Endothelial cell of umbilical vein (primary cell): ENCODE measurements around the gene RBM25. TPM values are rescaled to one million over a fixed set of nuclear protein-coding genes. Genes with fewer than 3 reads are reported as not detected.

Experiments used
- BruUV-seq: library from RNA; stranded (reverse); fragments of 400-500 nt; replicated peaks from 2 replicates; lab custom pipeline; 2021; lab: Mats Ljungman, UMichigan
- CTCF ChIA-PET: fragments of 300-600, 350-600 bp; sonication (Branson Sonifier 250); formaldehyde crosslinking; loops from one replicate; lab custom pipeline; 2021; ENCODE audit warnings: antibody characterized with exemption, inconsistent platforms; lab: Charles Lee
- POLR2A ChIA-PET: fragments of 300-600, 350-600 bp; sonication (Branson Sonifier 250); formaldehyde crosslinking; loops from one replicate; lab custom pipeline; 2021; ENCODE audit warnings: antibody characterized with exemption, inconsistent platforms; lab: Charles Lee
- DNase-seq: peaks from one replicate; pipeline ENCODE4 v3.0.0-alpha.2; 2011; ENCODE audit warnings: low read depth, low spot score
- FAIRE-seq: peaks from 2 replicates; lab custom pipeline; 2011; peaks lifted over from hg19 to GRCh38; lab: Jason Lieb, UNC
- H2AFZ ChIP-seq: 2 replicates; pipeline ENCODE4 v1.6.0; 2012; ENCODE audit warnings: low read depth, low read length, control low read depth, inconsistent platforms
- H3K27ac ChIP-seq: 2 replicates; pipeline ENCODE4 v1.5.1; 2011; ENCODE audit warnings: low read depth, mild to moderate bottlenecking, control low read depth, low read length, moderate library complexity; ENCODE audit not compliant: insufficient read depth
- H3K27me3 ChIP-seq, 2 experiments: 2 replicates each; pipeline versions ENCODE4 v1.6.0 to v1.6.1; 2011; ENCODE audit warnings: low read length in 2 of 2, mixed read lengths in 1 of 2; ENCODE audit not compliant: control insufficient read depth in 2 of 2, insufficient read depth in 2 of 2
- H3K36me3 ChIP-seq, 2 experiments: 2 replicates in 1 of 2; 3 replicates in 1 of 2; pipeline ENCODE4 v1.5.1; 2011; ENCODE audit warnings: low read length in 2 of 2, mild to moderate bottlenecking in 1 of 2, moderate library complexity in 1 of 2; ENCODE audit not compliant: control insufficient read depth in 2 of 2, insufficient read depth in 2 of 2; ENCODE audit errors: extremely low read depth in 1 of 2
- H3K4me1 ChIP-seq: 3 replicates; pipeline ENCODE4 v1.5.1; 2011; ENCODE audit warnings: mild to moderate bottlenecking, low read length; ENCODE audit not compliant: control insufficient read depth, insufficient read depth; ENCODE audit errors: extremely low read depth
- H3K4me2 ChIP-seq: 2 replicates; pipeline ENCODE4 v1.6.1; 2011; ENCODE audit warnings: low read length, control low read depth, mixed read lengths; ENCODE audit not compliant: insufficient read depth
- H3K4me3 ChIP-seq, 3 experiments: fragments of 200-600 bp in 1 of 3; sonication (generic), shearing (Covaris generic) in 1 of 3; replicated peaks in 1 of 3; 2 replicates each; pipeline ENCODE4 v1.5.1; 2011 to 2016; ENCODE audit warnings: control low read depth in 3 of 3, low read length in 3 of 3, mild to moderate bottlenecking in 2 of 3, inconsistent platforms in 1 of 3, low read depth in 1 of 3, moderate library complexity in 1 of 3; ENCODE audit not compliant: insufficient read depth in 1 of 3
- H3K79me2 ChIP-seq: 2 replicates; pipeline ENCODE4 v1.6.0; 2012; ENCODE audit warnings: low read length, inconsistent platforms; ENCODE audit not compliant: control insufficient read depth, insufficient read depth
- H3K9ac ChIP-seq: replicated peaks from 2 replicates; pipeline ENCODE3; 2011; ENCODE audit warnings: low read length, control low read depth; ENCODE audit not compliant: insufficient read depth; ENCODE audit errors: extremely low read depth
- H3K9me1 ChIP-seq: replicated peaks from 3 replicates; pipeline ENCODE4 v1.6.0; 2011; ENCODE audit warnings: mild to moderate bottlenecking, low read length; ENCODE audit not compliant: control insufficient read depth, insufficient read depth; ENCODE audit errors: extremely low read depth
- H3K9me3 ChIP-seq: replicated peaks from 2 replicates; pipeline ENCODE4 v1.5.1; 2012; ENCODE audit warnings: low read length, inconsistent platforms; ENCODE audit not compliant: control insufficient read depth, insufficient read depth
- H4K20me1 ChIP-seq: replicated peaks from 2 replicates; pipeline ENCODE3; 2011; ENCODE audit warnings: mild to moderate bottlenecking, low read length; ENCODE audit not compliant: control insufficient read depth, insufficient read depth; ENCODE audit errors: extremely low read depth
- CTCF ChIP-seq, 2 donors: IDR thresholded peaks; 1 replicate in 1 of 2; 2 replicates in 1 of 2; pipeline ENCODE4 v1.5.1; 2011; ENCODE audit warnings: low read length in 2 of 2, mild to moderate bottlenecking in 2 of 2, moderate library complexity in 2 of 2, control low read depth in 1 of 2, inconsistent platforms in 1 of 2, low read depth in 1 of 2; ENCODE audit not compliant: insufficient read depth in 1 of 2; ENCODE audit errors: extremely low read depth in 1 of 2
- EZH2 ChIP-seq: IDR thresholded peaks from 2 replicates; pipeline ENCODE4 v1.6.1; 2012; ENCODE audit warnings: borderline replicate concordance, low read depth, mild to moderate bottlenecking, moderate library complexity, low read length, inconsistent platforms; ENCODE audit not compliant: severe bottlenecking
- FOS ChIP-seq: IDR thresholded peaks from 2 replicates; pipeline ENCODE4 v1.6.1; 2011; ENCODE audit warnings: mild to moderate bottlenecking, low read length, moderate library complexity, borderline replicate concordance; ENCODE audit not compliant: insufficient read depth
- GATA2 ChIP-seq: IDR thresholded peaks from 2 replicates; pipeline ENCODE4 v1.7.0; 2011; ENCODE audit warnings: low read depth, mild to moderate bottlenecking, moderate library complexity, mixed read lengths, low read length; ENCODE audit not compliant: insufficient read length, insufficient read depth
- JUN ChIP-seq: IDR thresholded peaks from 2 replicates; pipeline ENCODE4 v1.6.1; 2011; ENCODE audit warnings: borderline replicate concordance, low read depth; ENCODE audit not compliant: insufficient read length, insufficient read depth
- MAX ChIP-seq: IDR thresholded peaks from 2 replicates; pipeline ENCODE4 v1.6.1; 2011; ENCODE audit not compliant: insufficient read depth, insufficient read length
- MYC ChIP-seq: IDR thresholded peaks from one replicate; pipeline ENCODE4 v1.6.1; 2011; ENCODE audit warnings: mild to moderate bottlenecking, low read depth, low read length
- POLR2A ChIP-seq: IDR thresholded peaks from 2 replicates; pipeline ENCODE4 v1.6.1; 2012; ENCODE audit warnings: low read depth, mild to moderate bottlenecking, control low read depth, low read length
- POLR2AphosphoS5 ChIP-seq: IDR thresholded peaks from 2 replicates; pipeline ENCODE4 v1.6.1; 2012; ENCODE audit warnings: low read depth, mild to moderate bottlenecking, control low read depth, low read length, moderate library complexity; ENCODE audit not compliant: insufficient read depth
- dilution Hi-C: fragments of 300-500 bp; cut with MboI; formaldehyde crosslinking; loops from one replicate; pipeline ENCODE4 v1.15.0; 2019; ENCODE audit warnings: low sequenced_read_pairs; ENCODE audit not compliant: extremely low pct_ligation_motif_present
- intact Hi-C: fragments of 100-400 bp; cut with micrococcal nuclease; formaldehyde crosslinking; loops from one replicate; pipeline ENCODE4 v1.10.0; 2022
- polyA plus RNA-seq, 4 experiments: library from polyadenylated mRNA; depleted of rRNA in 3 of 4; stranded (reverse) in 3 of 4; unstranded in 1 of 4; fragments of >200 nt; gene quantifications; 2 replicates each; pipeline versions ENCODE4 v1.2.1 to v1.2.3, GENCODE V29; 2011 to 2012; ENCODE audit warnings: missing spikeins in 1 of 4
- total RNA-seq: library from RNA; stranded (reverse); gene quantifications from 2 replicates; pipeline ENCODE4 v1.2.3, GENCODE V29; 2021

RBM25 gene
- total and polyA plus RNA-seq, 2 donors (not counting 3 experiments of a cell fraction or from before 2014, with no cell fraction given): 20.6 to 86.1 TPM

GRCh38 chr14:73069585-73069984, 11.3 kb downstream of the RBM25 start:
- H3K27ac ChIP-seq: no peak overlapping the region
- no peaks in the 10 kb centered on the region for H3K9me3 ChIP-seq
- FAIRE-seq (no peak), DNase-seq (no peak)
- H3K4me3 ChIP-seq: no peak overlapping the region
- TF ChIP-seq FOS: no peak
- TF ChIP-seq MAX: no peak
- dilution Hi-C loops: no loop called here
- H4K20me1 ChIP-seq: peaks cover 6% of the 10 kb centered on the region
- BruUV-seq: no TSS peak
- no peak overlapping the region for H3K4me2 ChIP-seq
- no peaks in the 10 kb centered on the region for H3K27me3 ChIP-seq
- POLR2A ChIA-PET: no interaction called here
- no peak overlapping the region for H3K9ac ChIP-seq
- peaks cover 95% of the 10 kb centered on the region for H3K79me2 ChIP-seq
- H3K36me3 ChIP-seq: peaks cover 0 to 5% of the 10 kb centered on the region in 2 experiments
- intact Hi-C loops: no loop called here
- H3K9me1 ChIP-seq: no peaks in the 10 kb centered on the region
- H2AFZ ChIP-seq: no peak overlapping the region
- CTCF ChIA-PET: no interaction called here
- H3K4me1 ChIP-seq: no peaks in the 10 kb centered on the region

- Histone ChIP-seq H3K4me2 (no peak overlapping the region), H3K36me3 (peaks cover 8 to 20% of the 10 kb centered on the region in 2 experiments), H2AFZ (no peak overlapping the region), H3K9me3 (no peaks in the 10 kb centered on the region), H4K20me1 (peaks cover 2% of the 10 kb centered on the region), H3K4me3 (no peak overlapping the region), H3K27ac (no peak overlapping the region), H3K9me1 (no peaks in the 10 kb centered on the region), H3K9ac (no peak overlapping the region), H3K27me3 (no peaks in the 10 kb centered on the region), H3K4me1 (no peaks in the 10 kb centered on the region), H3K79me2 (peaks cover 61% of the 10 kb centered on the region)
- intact Hi-C loops (no loop called here), dilution Hi-C loops (no loop called here)
- POLR2A ChIA-PET: no interaction called here
- no peak for DNase-seq
- FAIRE-seq: no peak
- no TSS peak for BruUV-seq
- TF ChIP-seq EZH2: no peak
- no peak for TF ChIP-seq JUN
- TF ChIP-seq CTCF (IDR thresholded peaks at IDR 0.05; ENCODE audit: extremely low read depth in 1 of 2, insufficient read depth in 1 of 2, low read depth in 1 of 2, low read length in 2 of 2): no peak
- TF ChIP-seq MYC: no peak
- TF ChIP-seq FOS: no peak
- no peak for TF ChIP-seq POLR2A
- TF ChIP-seq MAX: no peak
- TF ChIP-seq GATA2: no peak
- no peak for TF ChIP-seq POLR2AphosphoS5
- CTCF ChIA-PET: no interaction called here
These were observed 32.7 kb downstream of the RBM25 start for GRCh38 chr14:73091044-73091443.
